A673 (cell line): ENCODE data around the gene ARID3A. TPM values are rescaled to one million over a fixed set of nuclear protein-coding genes. Genes with fewer than 3 reads are reported as not detected.

Experiments used
- BruUV-seq: library from RNA; stranded (reverse); fragments of 400-500 nt; replicated peaks from 2 replicates; lab custom pipeline; 2021; lab: Mats Ljungman, UMichigan
- CTCF ChIA-PET: fragments of 300-600 bp; sonication (Branson Sonifier 250); formaldehyde crosslinking; loops from one replicate; lab custom pipeline; 2022; ENCODE audit warnings: antibody characterized with exemption; lab: Charles Lee
- POLR2A ChIA-PET: fragments of 300-600 bp; sonication (Branson Sonifier 250); formaldehyde crosslinking; loops from one replicate; lab custom pipeline; 2022; ENCODE audit warnings: antibody characterized with exemption; ENCODE audit not compliant: low non-redundant PET; lab: Charles Lee
- DNase-seq: peaks from one replicate; pipeline ENCODE4 v3.0.0-alpha.2; 2015; ENCODE audit warnings: low spot score
- H3K27ac ChIP-seq: fragments of 200-600 bp; sonication (generic); 2 replicates; pipeline ENCODE4 v1.5.1; 2016; ENCODE audit warnings: mixed run types, low read depth, mild to moderate bottlenecking, mixed read lengths, antibody characterized with exemption, low read length; ENCODE audit not compliant: poor library complexity, severe bottlenecking
- H3K27me3 ChIP-seq: fragments of 200-600 bp; sonication (generic); replicated peaks from 2 replicates; pipeline ENCODE4 v1.6.1; 2017; ENCODE audit warnings: mixed run types, low read depth, mild to moderate bottlenecking, mixed read lengths, antibody characterized with exemption, low read length; ENCODE audit not compliant: insufficient read depth, poor library complexity
- H3K36me3 ChIP-seq: fragments of 200-600 bp; sonication (generic); 2 replicates; pipeline ENCODE4 v1.6.1; 2016; ENCODE audit warnings: mixed run types, mild to moderate bottlenecking, mixed read lengths, antibody characterized with exemption, low read length; ENCODE audit not compliant: insufficient read depth, poor library complexity, severe bottlenecking
- H3K4me1 ChIP-seq: fragments of 200-600 bp; sonication (generic); 2 replicates; pipeline ENCODE4 v1.6.1; 2017; ENCODE audit warnings: mixed run types, mild to moderate bottlenecking, mixed read lengths, antibody characterized with exemption, low read length; ENCODE audit not compliant: insufficient read depth, poor library complexity, severe bottlenecking
- H3K4me3 ChIP-seq: fragments of 200-600 bp; sonication (generic); 2 replicates; pipeline ENCODE4 v1.5.1; 2016; ENCODE audit warnings: low read depth, mixed run types, mild to moderate bottlenecking, mixed read lengths, low read length; ENCODE audit not compliant: poor library complexity, severe bottlenecking
- H3K9me3 ChIP-seq: fragments of 200-600 bp; sonication (generic); 2 replicates; pipeline ENCODE4 v1.6.1; 2016; ENCODE audit warnings: mixed run types, low read depth, mild to moderate bottlenecking, mixed read lengths, antibody characterized with exemption, low read length; ENCODE audit not compliant: poor library complexity, severe bottlenecking
- CTCF ChIP-seq: fragments of 300-800, 200-600 bp; sonication (generic); conservative IDR thresholded peaks from 2 replicates; pipeline ENCODE4 v1.5.1; 2017; ENCODE audit warnings: low read depth, mild to moderate bottlenecking, antibody characterized with exemption, low read length, moderate library complexity, mixed read lengths
- EZH2 ChIP-seq: fragments of 200-600 bp; sonication (generic); IDR thresholded peaks from 2 replicates; pipeline ENCODE4 v1.6.1; 2017; ENCODE audit warnings: borderline replicate concordance, low read depth, mild to moderate bottlenecking, mixed read lengths, antibody characterized with exemption, low read length; ENCODE audit not compliant: poor library complexity, severe bottlenecking
- intact Hi-C: fragments of 100-400 bp; cut with micrococcal nuclease; formaldehyde crosslinking; loops from one replicate; pipeline ENCODE4 v1.10.0; 2022; ENCODE audit not compliant: unreplicated experiment
- total RNA-seq: library from RNA; stranded (reverse); gene quantifications from 2 replicates; pipeline ENCODE4 v1.2.3, GENCODE V29; 2021

Gene ARID3A
- total RNA-seq, 1 experiment from 2014 or later: 19.6 TPM

GRCh38 chr19:971795-972194 is 46.0 kb downstream of the ARID3A start:
- DNase-seq: no peak
- no peak for TF ChIP-seq EZH2
- no peak for TF ChIP-seq CTCF
- intact Hi-C loops: no loop called here
- no peak overlapping the region for H3K4me3 ChIP-seq
- CTCF ChIA-PET: no interaction called here
- no TSS peak for BruUV-seq
- no peak overlapping the region for H3K27ac ChIP-seq
- POLR2A ChIA-PET: no interaction called here
- H3K4me1 ChIP-seq: no peaks in the 10 kb centered on the region
- no peaks in the 10 kb centered on the region for H3K27me3 ChIP-seq
- peaks cover 8% of the 10 kb centered on the region for H3K9me3 ChIP-seq
- H3K36me3 ChIP-seq: peaks cover 30% of the 10 kb centered on the region

DNA sequence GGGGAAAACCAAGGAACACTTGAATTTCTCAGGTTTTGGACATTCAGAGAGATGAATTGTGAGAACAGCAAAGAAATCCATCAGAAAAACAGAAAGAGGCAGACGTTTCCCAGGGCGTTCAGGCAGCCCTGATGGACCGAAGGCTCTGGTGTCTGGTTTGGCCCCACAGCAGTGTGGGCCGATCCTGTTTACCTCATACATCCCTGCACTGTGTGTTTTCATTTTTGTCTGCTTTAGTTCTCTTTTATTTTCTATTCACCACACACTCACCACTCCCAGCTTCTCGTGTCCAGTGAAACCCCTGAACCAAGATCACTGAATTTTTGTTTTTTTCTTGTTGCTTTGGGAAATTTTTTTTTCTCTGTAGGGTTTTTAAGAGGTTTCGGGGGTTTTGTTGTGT is 46.4 kb downstream of the ARID3A start:
- POLR2A ChIA-PET: no interaction called here
- Histone ChIP-seq H3K27me3 (no peaks in the 10 kb centered on the region), H3K4me1 (no peaks in the 10 kb centered on the region), H3K9me3 (peaks cover 8% of the 10 kb centered on the region), H3K36me3 (peaks cover 29% of the 10 kb centered on the region), H3K4me3 (no peak overlapping the region), H3K27ac (no peak overlapping the region)
- CTCF ChIA-PET: no interaction called here
- no peak for TF ChIP-seq CTCF
- no peak for TF ChIP-seq EZH2
- intact Hi-C loops: no loop called here
- DNase-seq: no peak
- BruUV-seq: no TSS peak

DNA sequence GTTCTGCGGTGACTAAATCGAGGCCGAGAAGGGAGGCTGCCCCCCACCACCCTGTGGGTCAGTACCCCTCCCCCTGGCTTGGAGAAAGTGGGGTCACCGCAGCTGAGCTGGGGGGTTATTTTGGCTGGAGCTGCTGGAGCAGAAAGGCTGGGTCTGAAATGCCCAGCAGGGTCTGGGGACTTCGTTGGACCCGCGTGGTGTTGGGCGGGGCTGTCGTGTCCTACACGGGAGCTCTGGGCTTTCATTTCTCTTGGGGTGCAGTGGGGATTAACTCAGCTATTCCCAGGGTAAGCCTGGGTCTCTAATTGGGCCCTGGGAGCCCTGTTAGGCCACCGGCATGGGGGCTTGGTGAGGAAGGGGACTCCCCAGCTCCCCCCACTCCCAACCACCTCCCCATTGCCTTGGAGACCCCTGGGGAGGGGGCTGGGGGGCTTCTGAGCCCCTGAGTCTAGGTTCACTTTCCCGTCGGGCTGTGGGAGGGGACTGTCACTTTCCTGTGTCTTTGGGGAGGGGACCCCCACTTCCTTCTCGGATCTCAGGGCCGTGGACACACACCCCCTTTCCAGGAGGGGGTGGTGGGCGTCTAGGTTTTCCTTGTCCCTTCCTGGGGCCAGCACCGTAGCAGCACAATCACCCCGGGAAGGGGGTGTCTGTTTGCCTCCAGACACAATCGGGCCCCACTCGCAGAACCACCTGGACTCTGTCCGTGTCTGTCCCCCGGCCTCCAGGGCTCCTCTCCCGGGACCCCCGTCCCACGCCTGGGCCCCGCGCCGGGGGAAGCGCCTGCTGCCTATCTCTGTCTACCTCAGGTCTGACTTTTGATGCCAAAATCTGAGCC is 48.1 kb downstream of the ARID3A start:
- no peak overlapping the region for H3K27ac ChIP-seq
- CTCF ChIA-PET: no interaction called here
- H3K4me1 ChIP-seq: no peaks in the 10 kb centered on the region
- H3K4me3 ChIP-seq: no peak overlapping the region
- TF ChIP-seq CTCF (no peak), EZH2 (no peak)
- BruUV-seq: no TSS peak
- no peaks in the 10 kb centered on the region for H3K27me3 ChIP-seq
- POLR2A ChIA-PET: no interaction called here
- H3K9me3 ChIP-seq: peaks cover 8% of the 10 kb centered on the region
- intact Hi-C loops: no loop called here
- DNase-seq: no peak
- H3K36me3 ChIP-seq: peaks cover 20% of the 10 kb centered on the region
